PFSK-1 (cell line): ENCODE measurements around the gene MYRF.

Experiments
- POLR2AphosphoS5 ChIP-seq: IDR thresholded peaks from 2 replicates; pipeline ENCODE4 v1.6.1; 2012; ENCODE audit warnings: low read depth, mild to moderate bottlenecking, control low read depth, low read length, moderate library complexity
- SIN3A ChIP-seq: IDR thresholded peaks from 2 replicates; pipeline ENCODE4 v1.6.1; 2012; ENCODE audit warnings: mild to moderate bottlenecking, low read length, moderate library complexity, borderline replicate concordance; ENCODE audit not compliant: insufficient read depth
- TAF1 ChIP-seq: IDR thresholded peaks from 2 replicates; pipeline ENCODE4 v1.6.1; 2012; ENCODE audit warnings: low read length, control low read depth, borderline replicate concordance; ENCODE audit not compliant: insufficient read depth
- TF ChIP-seq, protein P1 (sequence below), 2 experiments: IDR thresholded peaks; 2 replicates each; pipeline versions ENCODE4 v1.6.1 to v1.8.0; 2011 to 2012; ENCODE audit warnings: low read depth in 2 of 2, low read length in 2 of 2, control low read depth in 1 of 2, inconsistent platforms in 1 of 2, mild to moderate bottlenecking in 1 of 2, moderate library complexity in 1 of 2; ENCODE audit not compliant: insufficient read depth in 1 of 2

DNA sequence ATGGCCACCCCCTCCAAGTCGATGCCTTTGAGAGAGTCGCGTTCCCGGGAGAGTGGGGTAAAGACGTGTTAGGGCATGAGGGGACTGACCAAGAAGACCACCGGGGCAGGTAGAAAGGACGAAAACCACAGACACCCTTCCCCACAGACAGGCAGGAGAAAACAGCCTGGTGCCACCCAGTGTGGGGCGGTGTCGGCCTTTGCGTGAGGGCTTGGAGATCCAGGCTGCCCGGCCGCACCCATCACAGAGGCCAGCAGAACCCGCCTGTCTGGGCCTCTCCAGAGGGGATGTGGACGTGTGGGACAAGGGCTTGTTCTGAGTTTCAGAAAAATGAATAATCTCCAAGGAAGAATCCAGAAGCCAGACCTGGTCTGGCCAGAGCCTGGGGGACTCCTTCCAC, 41.4 kb upstream of the MYRF start:
- TF ChIP-seq TAF1 (no peak), POLR2AphosphoS5 (no peak), SIN3A (no peak)
- TF ChIP-seq, protein P1, sequence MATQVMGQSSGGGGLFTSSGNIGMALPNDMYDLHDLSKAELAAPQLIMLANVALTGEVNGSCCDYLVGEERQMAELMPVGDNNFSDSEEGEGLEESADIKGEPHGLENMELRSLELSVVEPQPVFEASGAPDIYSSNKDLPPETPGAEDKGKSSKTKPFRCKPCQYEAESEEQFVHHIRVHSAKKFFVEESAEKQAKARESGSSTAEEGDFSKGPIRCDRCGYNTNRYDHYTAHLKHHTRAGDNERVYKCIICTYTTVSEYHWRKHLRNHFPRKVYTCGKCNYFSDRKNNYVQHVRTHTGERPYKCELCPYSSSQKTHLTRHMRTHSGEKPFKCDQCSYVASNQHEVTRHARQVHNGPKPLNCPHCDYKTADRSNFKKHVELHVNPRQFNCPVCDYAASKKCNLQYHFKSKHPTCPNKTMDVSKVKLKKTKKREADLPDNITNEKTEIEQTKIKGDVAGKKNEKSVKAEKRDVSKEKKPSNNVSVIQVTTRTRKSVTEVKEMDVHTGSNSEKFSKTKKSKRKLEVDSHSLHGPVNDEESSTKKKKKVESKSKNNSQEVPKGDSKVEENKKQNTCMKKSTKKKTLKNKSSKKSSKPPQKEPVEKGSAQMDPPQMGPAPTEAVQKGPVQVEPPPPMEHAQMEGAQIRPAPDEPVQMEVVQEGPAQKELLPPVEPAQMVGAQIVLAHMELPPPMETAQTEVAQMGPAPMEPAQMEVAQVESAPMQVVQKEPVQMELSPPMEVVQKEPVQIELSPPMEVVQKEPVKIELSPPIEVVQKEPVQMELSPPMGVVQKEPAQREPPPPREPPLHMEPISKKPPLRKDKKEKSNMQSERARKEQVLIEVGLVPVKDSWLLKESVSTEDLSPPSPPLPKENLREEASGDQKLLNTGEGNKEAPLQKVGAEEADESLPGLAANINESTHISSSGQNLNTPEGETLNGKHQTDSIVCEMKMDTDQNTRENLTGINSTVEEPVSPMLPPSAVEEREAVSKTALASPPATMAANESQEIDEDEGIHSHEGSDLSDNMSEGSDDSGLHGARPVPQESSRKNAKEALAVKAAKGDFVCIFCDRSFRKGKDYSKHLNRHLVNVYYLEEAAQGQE (IDR thresholded peaks at IDR 0.05; ENCODE audit: insufficient read depth in 1 of 2, low read depth in 2 of 2, low read length in 2 of 2), result no peak
